ENCODE results near the gene PLD1.

The PLD1 gene

DNA sequence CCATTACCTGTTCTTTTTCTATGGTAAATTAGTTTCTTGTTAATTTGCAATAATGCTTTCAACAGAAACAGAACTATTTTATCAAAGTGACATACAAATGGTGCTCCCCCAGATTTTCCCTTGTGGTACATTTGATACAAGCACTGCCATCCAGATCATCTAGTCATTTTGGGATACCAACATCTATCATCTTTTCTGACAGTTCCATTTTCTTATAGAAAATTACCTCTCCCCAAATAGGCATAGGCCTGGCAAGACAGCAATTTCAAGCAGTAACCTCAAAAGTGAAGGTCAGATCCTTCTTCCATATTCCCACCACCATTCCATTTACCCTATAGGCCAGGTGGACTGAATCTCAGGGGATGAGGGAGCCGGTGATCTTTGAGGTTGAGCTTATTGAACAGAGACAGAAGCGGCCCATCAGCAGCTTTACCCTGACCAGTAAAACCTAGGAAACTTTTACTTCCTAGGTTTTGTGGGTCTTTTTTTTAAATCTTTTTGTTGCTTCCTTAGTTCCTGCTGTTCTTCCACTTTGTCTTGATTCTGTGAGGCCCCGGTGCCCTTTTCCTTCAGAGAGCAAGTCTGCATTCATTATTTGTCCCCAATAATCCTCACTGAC is 3.1 kb upstream of the PLD1 start:
- no peak overlapping the region for H3K4me2 ChIP-seq (ENCODE audit: low read length)
- H3K79me1 ChIP-seq (ENCODE audit: low read length), result no peaks in the 10 kb centered on the region
- no peak overlapping the region for H3K4me3 ChIP-seq (ENCODE audit: low read length)
- H3K4me1 ChIP-seq (ENCODE audit: control insufficient read depth, low read depth, low read length), result peaks cover 6% of the 10 kb centered on the region
- no peak overlapping the region for H2BK5ac ChIP-seq (ENCODE audit: low read length)
- H3K23ac ChIP-seq (ENCODE audit: low read length), result no peak overlapping the region
- H3K27me3 ChIP-seq (ENCODE audit: insufficient read depth, low read length, poor library complexity), result peaks cover 2% of the 10 kb centered on the region
- no peak for DNase-seq
- no peak overlapping the region for H3K27ac ChIP-seq (ENCODE audit: low read depth, low read length)
- no peak overlapping the region for H2BK15ac ChIP-seq (replicated peaks; ENCODE audit: low read depth)
- H3K18ac ChIP-seq (ENCODE audit: low read length), result no peak overlapping the region
- H2AK5ac ChIP-seq (ENCODE audit: low read length), result no peak overlapping the region
- no peaks in the 10 kb centered on the region for H3K79me2 ChIP-seq (ENCODE audit: control insufficient read depth, insufficient read depth, low read length)
- H3K56ac ChIP-seq (ENCODE audit: low read length), result no peak overlapping the region
- no peak overlapping the region for H3K9ac ChIP-seq (ENCODE audit: low read length)
- WGBS (ENCODE audit: extremely low coverage, insufficient coverage, low lambda C conversion rate), result no CpG with 5 or more reads among the region's 3 CpGs
- no peaks in the 10 kb centered on the region for H3K36me3 ChIP-seq (ENCODE audit: control insufficient read depth, insufficient read depth, low read length)
- H4K5ac ChIP-seq (ENCODE audit: low read length), result no peak overlapping the region
- H3K4ac ChIP-seq (ENCODE audit: low read depth, low read length), result no peak overlapping the region
- H4K8ac ChIP-seq (ENCODE audit: low read depth, low read length), result no peak overlapping the region
- no peak overlapping the region for H2BK120ac ChIP-seq (ENCODE audit: low read depth, low read length)

DNA sequence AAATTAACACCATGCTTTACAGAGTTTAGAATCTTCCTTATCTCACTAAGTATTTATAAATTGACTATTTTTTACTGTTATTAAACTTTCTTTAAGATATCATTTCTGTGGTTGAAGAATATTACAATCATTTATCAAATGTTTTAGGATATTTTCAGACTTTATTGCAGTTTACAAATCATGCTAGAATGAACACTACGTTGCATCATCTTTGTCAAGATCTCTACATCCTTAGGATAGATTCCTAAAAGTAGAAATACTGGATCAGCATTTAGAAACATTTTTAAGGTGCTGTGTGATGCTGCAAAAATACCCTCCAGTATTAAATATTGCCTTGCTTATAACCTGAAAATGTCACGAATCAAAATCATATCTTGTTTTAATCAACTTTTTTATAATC is 2.5 kb upstream of the PLD1 start:
- no peak for DNase-seq
- WGBS (ENCODE audit: extremely low coverage, insufficient coverage, low lambda C conversion rate), result no CpG with 5 or more reads among the region's 2 CpGs
- H3K23ac ChIP-seq (ENCODE audit: low read length), result no peak overlapping the region

DNA sequence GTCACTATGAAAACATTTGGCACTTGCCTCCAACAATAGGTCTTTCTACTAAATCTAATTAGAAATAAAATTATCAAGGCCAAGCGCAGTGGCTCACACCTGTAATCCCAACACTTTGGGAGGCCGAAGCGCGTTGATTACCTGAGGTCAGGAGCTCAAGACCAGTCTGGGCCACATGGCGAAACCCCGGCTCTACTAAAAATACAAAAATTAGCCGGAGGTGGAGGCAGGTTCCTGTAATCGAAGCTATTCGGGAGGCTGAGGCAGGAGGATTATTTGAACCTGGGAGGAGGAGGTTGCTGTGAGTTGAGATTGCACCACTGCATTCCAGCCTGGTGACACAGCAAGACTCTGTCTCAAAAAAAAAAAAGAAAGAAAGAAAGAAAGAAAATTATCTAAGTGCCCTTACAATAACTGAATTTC is 1.6 kb upstream of the PLD1 start:
- WGBS (ENCODE audit: extremely low coverage, insufficient coverage, low lambda C conversion rate), result no CpG with 5 or more reads among the region's 9 CpGs
- Histone ChIP-seq H3K79me2 (ENCODE audit: control insufficient read depth, insufficient read depth, low read length) (no peaks in the 10 kb centered on the region), H3K56ac (ENCODE audit: low read length) (no peak overlapping the region), H2BK15ac (replicated peaks; ENCODE audit: low read depth) (no peak overlapping the region), H3K4me1 (ENCODE audit: control insufficient read depth, low read depth, low read length) (peaks cover 6% of the 10 kb centered on the region), H3K9ac (ENCODE audit: low read length) (no peak overlapping the region), H3K4me3 (ENCODE audit: low read length) (no peak overlapping the region), H2BK5ac (ENCODE audit: low read length) (no peak overlapping the region), H3K18ac (ENCODE audit: low read length) (no peak overlapping the region), H3K23ac (ENCODE audit: low read length) (no peak overlapping the region), H4K5ac (ENCODE audit: low read length) (no peak overlapping the region), H3K36me3 (ENCODE audit: control insufficient read depth, insufficient read depth, low read length) (no peaks in the 10 kb centered on the region), H2AK5ac (ENCODE audit: low read length) (no peak overlapping the region), H3K4ac (ENCODE audit: low read depth, low read length) (no peak overlapping the region), H4K8ac (ENCODE audit: low read depth, low read length) (no peak overlapping the region), H3K79me1 (ENCODE audit: low read length) (no peaks in the 10 kb centered on the region), H3K4me2 (ENCODE audit: low read length) (no peak overlapping the region), H3K27ac (ENCODE audit: low read depth, low read length) (no peak overlapping the region), H3K27me3 (ENCODE audit: insufficient read depth, low read length, poor library complexity) (peaks cover 2% of the 10 kb centered on the region), H2BK120ac (ENCODE audit: low read depth, low read length) (no peak overlapping the region)
- no peak for DNase-seq

More for the DNA sequence above, 2.5 kb upstream of the PLD1 start:
- Histone ChIP-seq H4K8ac (ENCODE audit: low read depth, low read length) (no peak overlapping the region), H3K36me3 (ENCODE audit: control insufficient read depth, insufficient read depth, low read length) (no peaks in the 10 kb centered on the region), H3K4ac (ENCODE audit: low read depth, low read length) (no peak overlapping the region), H3K27ac (ENCODE audit: low read depth, low read length) (no peak overlapping the region), H3K79me1 (ENCODE audit: low read length) (no peaks in the 10 kb centered on the region), H2BK120ac (ENCODE audit: low read depth, low read length) (no peak overlapping the region), H3K79me2 (ENCODE audit: control insufficient read depth, insufficient read depth, low read length) (no peaks in the 10 kb centered on the region), H3K9ac (ENCODE audit: low read length) (no peak overlapping the region), H2BK5ac (ENCODE audit: low read length) (no peak overlapping the region), H3K56ac (ENCODE audit: low read length) (no peak overlapping the region), H4K5ac (ENCODE audit: low read length) (no peak overlapping the region), H3K27me3 (ENCODE audit: insufficient read depth, low read length, poor library complexity) (peaks cover 2% of the 10 kb centered on the region), H2AK5ac (ENCODE audit: low read length) (no peak overlapping the region), H3K4me3 (ENCODE audit: low read length) (no peak overlapping the region), H3K4me2 (ENCODE audit: low read length) (no peak overlapping the region), H3K4me1 (ENCODE audit: control insufficient read depth, low read depth, low read length) (peaks cover 6% of the 10 kb centered on the region), H2BK15ac (replicated peaks; ENCODE audit: low read depth) (no peak overlapping the region), H3K18ac (ENCODE audit: low read length) (no peak overlapping the region)

DNA sequence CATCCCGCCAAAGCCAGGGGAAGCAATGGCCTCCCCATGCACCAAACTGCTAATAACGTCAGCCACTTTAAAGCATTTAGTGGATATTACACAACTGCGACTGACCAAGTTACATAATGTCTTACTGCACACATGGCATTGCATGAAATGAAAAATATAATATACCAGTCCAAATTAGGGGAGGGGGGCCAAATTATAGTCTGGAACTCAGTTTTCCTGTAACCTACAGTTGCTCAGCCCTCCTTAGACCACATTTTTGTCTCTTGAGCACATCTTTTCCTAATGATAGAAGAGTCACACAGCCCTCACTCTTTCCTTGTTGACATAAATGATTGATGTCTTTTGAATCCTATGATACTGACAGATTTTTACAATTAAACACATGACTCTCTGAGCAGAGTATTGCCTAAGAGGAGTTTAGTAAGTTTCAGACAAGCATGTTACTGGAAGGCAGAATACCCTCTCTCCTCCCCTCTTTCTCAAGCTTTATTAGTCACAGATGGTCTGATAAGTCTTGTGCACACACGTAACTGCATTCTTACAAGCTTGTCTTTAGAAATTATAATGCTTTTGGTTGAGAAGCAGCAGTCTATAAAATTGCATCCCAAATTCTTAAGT is 1.1 kb upstream of the PLD1 start:
- Histone ChIP-seq H3K4me3 (ENCODE audit: low read length) (no peak overlapping the region), H2BK120ac (ENCODE audit: low read depth, low read length) (no peak overlapping the region), H3K79me1 (ENCODE audit: low read length) (no peaks in the 10 kb centered on the region), H3K4ac (ENCODE audit: low read depth, low read length) (no peak overlapping the region), H3K18ac (ENCODE audit: low read length) (no peak overlapping the region), H2BK15ac (replicated peaks; ENCODE audit: low read depth) (no peak overlapping the region), H4K5ac (ENCODE audit: low read length) (no peak overlapping the region), H3K56ac (ENCODE audit: low read length) (no peak overlapping the region), H3K4me2 (ENCODE audit: low read length) (no peak overlapping the region), H3K79me2 (ENCODE audit: control insufficient read depth, insufficient read depth, low read length) (no peaks in the 10 kb centered on the region), H2AK5ac (ENCODE audit: low read length) (no peak overlapping the region), H3K27me3 (ENCODE audit: insufficient read depth, low read length, poor library complexity) (peaks cover 2% of the 10 kb centered on the region), H3K23ac (ENCODE audit: low read length) (no peak overlapping the region), H3K4me1 (ENCODE audit: control insufficient read depth, low read depth, low read length) (peaks cover 6% of the 10 kb centered on the region), H4K8ac (ENCODE audit: low read depth, low read length) (no peak overlapping the region), H3K27ac (ENCODE audit: low read depth, low read length) (no peak overlapping the region), H3K9ac (ENCODE audit: low read length) (no peak overlapping the region), H3K36me3 (ENCODE audit: control insufficient read depth, insufficient read depth, low read length) (no peaks in the 10 kb centered on the region), H2BK5ac (ENCODE audit: low read length) (no peak overlapping the region)
- no CpG with 5 or more reads among the region's 4 CpGs for WGBS (ENCODE audit: extremely low coverage, insufficient coverage, low lambda C conversion rate)
- DNase-seq, result no peak

DNA sequence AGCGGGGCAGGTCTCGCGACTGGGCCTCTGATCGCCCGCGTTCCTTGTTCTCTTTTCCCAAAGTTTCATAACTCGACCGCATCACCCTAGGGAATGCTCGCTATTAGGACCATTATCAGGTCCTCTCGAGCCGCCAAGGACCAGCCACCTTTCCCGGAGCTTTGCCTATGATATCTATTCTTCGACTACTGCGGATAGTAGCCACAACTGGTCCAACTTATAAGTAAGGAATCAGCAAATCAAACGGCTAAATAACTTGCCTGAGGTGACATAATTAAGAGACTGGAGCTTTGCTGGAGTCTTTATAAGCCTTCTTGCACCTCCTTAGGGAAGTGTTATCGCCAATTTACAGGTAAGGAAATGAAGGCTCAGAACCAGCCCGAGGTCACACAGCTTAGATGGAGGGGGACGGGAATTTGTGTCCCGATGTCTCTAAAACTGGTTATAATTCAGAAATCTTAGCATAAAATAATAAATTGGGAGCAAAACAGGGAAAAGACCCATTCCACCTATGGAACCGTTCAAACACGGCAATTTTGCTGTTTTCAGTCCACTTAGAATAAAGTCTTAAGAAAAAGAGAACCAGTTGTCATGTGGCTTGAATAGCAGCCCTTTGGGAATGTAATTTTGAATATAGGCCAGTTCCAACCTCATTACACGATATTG is 479 bp upstream of the PLD1 start:
- no peak overlapping the region for H3K27ac ChIP-seq (ENCODE audit: low read depth, low read length)

More for the DNA sequence above, 479 bp upstream of the PLD1 start:
- H3K79me1 ChIP-seq (ENCODE audit: low read length), result no peaks in the 10 kb centered on the region
- DNase-seq, result peak; percentile 56
- H3K23ac ChIP-seq (ENCODE audit: low read length), result no peak overlapping the region
- H3K18ac ChIP-seq (ENCODE audit: low read length), result peak overlapping the region; percentile 5
- H3K4me3 ChIP-seq (ENCODE audit: low read length), result peak overlapping the region; percentile 66
- H2BK120ac ChIP-seq (ENCODE audit: low read depth, low read length), result no peak overlapping the region
- H3K27me3 ChIP-seq (ENCODE audit: insufficient read depth, low read length, poor library complexity), result peaks cover 2% of the 10 kb centered on the region
- H3K36me3 ChIP-seq (ENCODE audit: control insufficient read depth, insufficient read depth, low read length), result no peaks in the 10 kb centered on the region
- H4K5ac ChIP-seq (ENCODE audit: low read length), result no peak overlapping the region
- peak overlapping the region; percentile 71 for H3K9ac ChIP-seq (ENCODE audit: low read length)
- peaks cover 6% of the 10 kb centered on the region for H3K4me1 ChIP-seq (ENCODE audit: control insufficient read depth, low read depth, low read length)
- H2BK15ac ChIP-seq (replicated peaks; ENCODE audit: low read depth), result no peak overlapping the region
- no peak overlapping the region for H3K4ac ChIP-seq (ENCODE audit: low read depth, low read length)
- peak overlapping the region; percentile 90 for H3K56ac ChIP-seq (ENCODE audit: low read length)
- H3K4me2 ChIP-seq (ENCODE audit: low read length), result peak overlapping the region; percentile 98
- H3K79me2 ChIP-seq (ENCODE audit: control insufficient read depth, insufficient read depth, low read length), result no peaks in the 10 kb centered on the region
- H2BK5ac ChIP-seq (ENCODE audit: low read length), result no peak overlapping the region
- no CpG with 5 or more reads among the region's 22 CpGs for WGBS (ENCODE audit: extremely low coverage, insufficient coverage, low lambda C conversion rate)
- no peak overlapping the region for H4K8ac ChIP-seq (ENCODE audit: low read depth, low read length)
- H2AK5ac ChIP-seq (ENCODE audit: low read length), result no peak overlapping the region

All from mesendoderm (in vitro differentiated cells).